ENCODE measurements around the gene THAP7. TPM values are rescaled to one million over a fixed set of nuclear protein-coding genes. Genes with fewer than 3 reads are reported as not detected.

THAP7 gene
- total and polyA plus RNA-seq, 9 of the 15 experiments (the other 6 are each of a cell fraction or from before 2014, with no cell fraction given): 7.9 to 263 (median 84.1) TPM

DNA sequence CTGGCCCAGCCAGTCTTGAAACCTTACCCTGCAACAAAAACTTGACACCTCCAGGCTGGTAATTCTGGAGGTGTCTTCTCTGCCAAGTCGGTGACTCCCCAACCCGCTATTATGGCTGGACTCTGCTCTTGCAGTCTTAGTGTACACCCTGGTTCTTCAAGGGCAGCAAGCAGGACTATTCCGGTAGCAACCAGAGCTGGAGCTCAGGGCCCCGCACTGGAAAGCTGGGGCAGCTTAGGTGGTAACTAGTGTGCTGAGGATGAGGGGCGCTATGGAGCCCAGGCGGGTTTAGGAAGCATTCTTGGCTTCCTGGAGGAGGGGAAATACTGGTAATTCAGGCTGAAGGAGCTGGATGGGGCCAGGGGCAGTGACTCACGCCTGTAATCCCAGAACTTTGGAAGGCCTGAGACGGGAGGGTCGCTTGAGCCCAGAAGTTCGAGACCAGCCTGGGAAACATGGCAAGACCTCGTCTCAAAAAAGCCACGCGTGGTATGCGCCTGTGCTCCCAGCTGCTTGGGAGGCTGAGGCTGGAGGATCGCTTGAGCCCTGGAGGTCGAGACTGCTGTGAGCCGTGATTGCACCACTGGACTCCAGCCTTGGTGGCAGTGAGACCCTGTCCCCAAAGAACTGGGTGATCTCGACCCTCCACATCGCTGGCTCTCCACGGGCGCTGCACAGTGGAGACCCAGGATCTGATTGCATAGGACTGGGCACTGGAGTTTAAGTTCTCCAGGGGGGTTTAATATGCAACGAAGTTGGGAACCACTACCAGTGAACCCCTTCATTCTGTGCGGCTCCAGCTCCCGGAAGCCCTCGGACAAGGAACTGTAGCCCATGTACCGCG, 45.4 kb downstream of the THAP7 start (continued):
- peak; percentile 4; the same call in 1 of the 2 replicates for TF ChIP-seq KLF1 (tag; IDR thresholded peaks at IDR 0.05)
- TF ChIP-seq TAF7 (tag; IDR thresholded peaks at IDR 0.05): no peak
- no peak for TF ChIP-seq ZKSCAN3 (CRISPR knock-in tag; IDR thresholded peaks at IDR 0.05)
- TF ChIP-seq TEAD1 (CRISPR knock-in tag; IDR thresholded peaks at IDR 0.05): peak in 1 of 2 experiments; percentile 70; a peak in 1 of 4 replicates
- no peak for TF ChIP-seq THRAP3 (IDR thresholded peaks at IDR 0.05; ENCODE audit: borderline replicate concordance)
- TF ChIP-seq JUN (IDR thresholded peaks at IDR 0.05; ENCODE audit: borderline replicate concordance, low read depth, low read length): no peak
- TF ChIP-seq JUN (CRISPR knock-in tag; IDR thresholded peaks at IDR 0.05; ENCODE audit: borderline replicate concordance): 0 out of 2 replicates have a peak, but pooled peaks have one; percentile 81
- no peak for TF ChIP-seq NR4A1 (CRISPR knock-in tag; IDR thresholded peaks at IDR 0.05)
- no peak for TF ChIP-seq NR4A1 (tag; IDR thresholded peaks at IDR 0.05)
- TF ChIP-seq, protein P1, sequence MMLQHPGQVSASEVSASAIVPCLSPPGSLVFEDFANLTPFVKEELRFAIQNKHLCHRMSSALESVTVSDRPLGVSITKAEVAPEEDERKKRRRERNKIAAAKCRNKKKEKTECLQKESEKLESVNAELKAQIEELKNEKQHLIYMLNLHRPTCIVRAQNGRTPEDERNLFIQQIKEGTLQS (IDR thresholded peaks at IDR 0.05): no peak
- TF ChIP-seq, protein P1 (CRISPR knock-in tag; conservative IDR thresholded peaks at IDR 0.05): 0 out of 2 replicates have a peak, but pooled peaks have one; percentile 26
- no peak for TF ChIP-seq ZC3H11A (IDR thresholded peaks at IDR 0.05; ENCODE audit: low read depth, low read length)
- no peak for TF ChIP-seq MAFF (IDR thresholded peaks at IDR 0.05; ENCODE audit: low read length)
- TF ChIP-seq ZNF830 (CRISPR knock-in tag; IDR thresholded peaks at IDR 0.05): peak; percentile 87; the same call in 1 of the 2 replicates
- TF ChIP-seq, protein P2, sequence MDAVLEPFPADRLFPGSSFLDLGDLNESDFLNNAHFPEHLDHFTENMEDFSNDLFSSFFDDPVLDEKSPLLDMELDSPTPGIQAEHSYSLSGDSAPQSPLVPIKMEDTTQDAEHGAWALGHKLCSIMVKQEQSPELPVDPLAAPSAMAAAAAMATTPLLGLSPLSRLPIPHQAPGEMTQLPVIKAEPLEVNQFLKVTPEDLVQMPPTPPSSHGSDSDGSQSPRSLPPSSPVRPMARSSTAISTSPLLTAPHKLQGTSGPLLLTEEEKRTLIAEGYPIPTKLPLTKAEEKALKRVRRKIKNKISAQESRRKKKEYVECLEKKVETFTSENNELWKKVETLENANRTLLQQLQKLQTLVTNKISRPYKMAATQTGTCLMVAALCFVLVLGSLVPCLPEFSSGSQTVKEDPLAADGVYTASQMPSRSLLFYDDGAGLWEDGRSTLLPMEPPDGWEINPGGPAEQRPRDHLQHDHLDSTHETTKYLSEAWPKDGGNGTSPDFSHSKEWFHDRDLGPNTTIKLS (IDR thresholded peaks at IDR 0.05; ENCODE audit: borderline replicate concordance, low read depth): no peak
- TF ChIP-seq DIDO1 (tag; IDR thresholded peaks at IDR 0.05; ENCODE audit: low read depth): no peak
- no peak for TF ChIP-seq RBM39 (optimal IDR thresholded peaks at IDR 0.05; ENCODE audit: low read depth, low read length)
- TF ChIP-seq HLTF (IDR thresholded peaks at IDR 0.05): no peak
- TF ChIP-seq ZC3H8 (IDR thresholded peaks at IDR 0.05): no peak
- no peak for TF ChIP-seq ERF (CRISPR knock-in tag; IDR thresholded peaks at IDR 0.05)
- TF ChIP-seq CBFA2T3 (IDR thresholded peaks at IDR 0.05): no peak
- TF ChIP-seq KLF6 (CRISPR knock-in tag; IDR thresholded peaks at IDR 0.05; ENCODE audit: borderline replicate concordance): no peak
- TF ChIP-seq, protein P3, sequence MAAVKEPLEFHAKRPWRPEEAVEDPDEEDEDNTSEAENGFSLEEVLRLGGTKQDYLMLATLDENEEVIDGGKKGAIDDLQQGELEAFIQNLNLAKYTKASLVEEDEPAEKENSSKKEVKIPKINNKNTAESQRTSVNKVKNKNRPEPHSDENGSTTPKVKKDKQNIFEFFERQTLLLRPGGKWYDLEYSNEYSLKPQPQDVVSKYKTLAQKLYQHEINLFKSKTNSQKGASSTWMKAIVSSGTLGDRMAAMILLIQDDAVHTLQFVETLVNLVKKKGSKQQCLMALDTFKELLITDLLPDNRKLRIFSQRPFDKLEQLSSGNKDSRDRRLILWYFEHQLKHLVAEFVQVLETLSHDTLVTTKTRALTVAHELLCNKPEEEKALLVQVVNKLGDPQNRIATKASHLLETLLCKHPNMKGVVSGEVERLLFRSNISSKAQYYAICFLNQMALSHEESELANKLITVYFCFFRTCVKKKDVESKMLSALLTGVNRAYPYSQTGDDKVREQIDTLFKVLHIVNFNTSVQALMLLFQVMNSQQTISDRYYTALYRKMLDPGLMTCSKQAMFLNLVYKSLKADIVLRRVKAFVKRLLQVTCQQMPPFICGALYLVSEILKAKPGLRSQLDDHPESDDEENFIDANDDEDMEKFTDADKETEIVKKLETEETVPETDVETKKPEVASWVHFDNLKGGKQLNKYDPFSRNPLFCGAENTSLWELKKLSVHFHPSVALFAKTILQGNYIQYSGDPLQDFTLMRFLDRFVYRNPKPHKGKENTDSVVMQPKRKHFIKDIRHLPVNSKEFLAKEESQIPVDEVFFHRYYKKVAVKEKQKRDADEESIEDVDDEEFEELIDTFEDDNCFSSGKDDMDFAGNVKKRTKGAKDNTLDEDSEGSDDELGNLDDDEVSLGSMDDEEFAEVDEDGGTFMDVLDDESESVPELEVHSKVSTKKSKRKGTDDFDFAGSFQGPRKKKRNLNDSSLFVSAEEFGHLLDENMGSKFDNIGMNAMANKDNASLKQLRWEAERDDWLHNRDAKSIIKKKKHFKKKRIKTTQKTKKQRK (IDR thresholded peaks at IDR 0.05; ENCODE audit: borderline replicate concordance, low read depth, low read length): no peak
- no peak for TF ChIP-seq KDM5B (IDR thresholded peaks at IDR 0.05; ENCODE audit: insufficient replicate concordance, low read depth, low read length)
- TF ChIP-seq SIN3B (IDR thresholded peaks at IDR 0.05; ENCODE audit: low read depth): no peak
